AG09319 (cell line): Measurements from ENCODE around the gene ZYG11B.
A peak's percentile ranks its signal among the peaks of the same experiment; 100 is the strongest.
"Not testable (repeated sequence)": the region's sequence is repeated elsewhere in the genome, so short reads cannot be mapped to it uniquely, and the experiment has no call there.

Experiments used
- DNase-seq: peaks from one replicate; pipeline ENCODE4 v3.0.0-alpha.2; 2010; ENCODE audit warnings: low read depth; ENCODE audit errors: extremely low read depth
- TF ChIP-seq, protein P1 (sequence below): IDR thresholded peaks from 2 replicates; pipeline ENCODE4 v1.5.1; 2011; ENCODE audit warnings: low read depth, mild to moderate bottlenecking, inconsistent platforms, low read length, moderate library complexity

ZYG11B gene

GRCh38 chr1:52801011-52801410 is 74.8 kb downstream of the ZYG11B start:
- DNase-seq = no peak
- TF ChIP-seq, protein P1, sequence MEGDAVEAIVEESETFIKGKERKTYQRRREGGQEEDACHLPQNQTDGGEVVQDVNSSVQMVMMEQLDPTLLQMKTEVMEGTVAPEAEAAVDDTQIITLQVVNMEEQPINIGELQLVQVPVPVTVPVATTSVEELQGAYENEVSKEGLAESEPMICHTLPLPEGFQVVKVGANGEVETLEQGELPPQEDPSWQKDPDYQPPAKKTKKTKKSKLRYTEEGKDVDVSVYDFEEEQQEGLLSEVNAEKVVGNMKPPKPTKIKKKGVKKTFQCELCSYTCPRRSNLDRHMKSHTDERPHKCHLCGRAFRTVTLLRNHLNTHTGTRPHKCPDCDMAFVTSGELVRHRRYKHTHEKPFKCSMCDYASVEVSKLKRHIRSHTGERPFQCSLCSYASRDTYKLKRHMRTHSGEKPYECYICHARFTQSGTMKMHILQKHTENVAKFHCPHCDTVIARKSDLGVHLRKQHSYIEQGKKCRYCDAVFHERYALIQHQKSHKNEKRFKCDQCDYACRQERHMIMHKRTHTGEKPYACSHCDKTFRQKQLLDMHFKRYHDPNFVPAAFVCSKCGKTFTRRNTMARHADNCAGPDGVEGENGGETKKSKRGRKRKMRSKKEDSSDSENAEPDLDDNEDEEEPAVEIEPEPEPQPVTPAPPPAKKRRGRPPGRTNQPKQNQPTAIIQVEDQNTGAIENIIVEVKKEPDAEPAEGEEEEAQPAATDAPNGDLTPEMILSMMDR = no peak

GRCh38 chr1:52804083-52804482 is 77.8 kb downstream of the ZYG11B start:
- not testable (repeated sequence) for DNase-seq

- TF ChIP-seq, protein P1 = no peak
- DNase-seq = no peak
Observed at GRCh38 chr1:52814465-52814864, 88.2 kb downstream of the ZYG11B start.

- not testable (repeated sequence) for DNase-seq
Observed at GRCh38 chr1:52820830-52821229, 94.6 kb downstream of the ZYG11B start.

GRCh38 chr1:52825868-52826267 is 99.6 kb downstream of the ZYG11B start:
- DNase-seq = no peak
- TF ChIP-seq, protein P1 = no peak

GRCh38 chr1:52834798-52835197 is 108.5 kb downstream of the ZYG11B start:
- DNase-seq = no peak
- TF ChIP-seq, protein P1 = no peak

DNA sequence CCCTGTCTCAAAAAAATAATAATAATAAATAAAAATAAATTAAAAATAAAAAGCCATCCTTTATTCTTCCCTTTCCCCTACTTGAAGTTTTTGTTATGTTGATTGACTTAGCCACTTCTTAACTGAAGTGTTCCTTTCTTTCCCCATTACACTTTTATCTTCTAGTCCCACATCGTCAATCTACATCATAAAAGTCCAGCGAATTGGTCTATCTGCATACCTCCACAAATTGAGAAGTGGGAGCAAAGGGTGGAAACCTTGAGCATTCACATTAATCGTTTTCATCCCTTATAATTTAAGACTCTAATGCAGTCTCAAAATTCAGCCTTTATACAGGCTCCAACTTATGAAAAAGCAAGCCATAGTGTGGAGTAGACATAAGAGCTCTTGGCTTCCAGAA is 109.8 kb downstream of the ZYG11B start:
- no peak for DNase-seq
- TF ChIP-seq, protein P1 = no peak

DNA sequence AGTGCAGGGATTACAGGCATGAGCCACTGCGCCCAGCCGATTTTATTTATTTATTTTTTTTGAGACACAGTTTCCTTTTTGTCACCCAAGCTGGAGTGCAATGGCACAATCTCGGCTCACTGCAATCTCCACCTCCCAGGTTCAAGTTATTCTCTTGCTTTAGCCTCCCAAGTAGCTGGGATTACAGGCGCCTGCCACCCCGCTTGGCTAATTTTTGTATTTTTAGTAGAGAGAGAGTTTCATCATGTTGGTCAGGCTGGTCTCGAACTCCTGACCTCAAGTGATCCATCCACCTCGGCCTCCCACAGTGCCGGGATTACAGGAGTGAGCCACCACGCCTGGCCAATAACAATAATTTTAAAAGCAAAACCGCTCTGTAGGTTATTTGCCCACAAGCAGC is 112.9 kb downstream of the ZYG11B start:
- DNase-seq = not testable (repeated sequence)

GRCh38 chr1:52842643-52843310 is 116.5 kb downstream of the ZYG11B start, which contains the start of gene ZYG11A:
TSS of gene ZYG11A (plus strand) at chr1:52842760. CDS start at chr1:52842884, 124 bp downstream.
- DNase-seq = peak; percentile 23
- TF ChIP-seq, protein P1 = peak; percentile 6; the same call in 1 of the 2 replicates

- DNase-seq = not testable (repeated sequence)
Observed at GRCh38 chr1:52845119-52845518, 118.9 kb downstream of the ZYG11B start.
